ENCODE data around the gene IL1F10.
A peak's percentile ranks its signal among the peaks of the same experiment; 100 is the strongest.
"Not testable (repeated sequence)": the region's sequence is repeated elsewhere in the genome, so short reads cannot be mapped to it uniquely, and the experiment has no call there.

The IL1F10 gene

GRCh38 chr2:113081488-113082210 is 13.9 kb downstream of the IL1F10 start:
- no peak for DNase-seq

- no peak for DNase-seq
Measured at GRCh38 chr2:113083296-113083695, 15.5 kb downstream of the IL1F10 start.

GRCh38 chr2:113084249-113085000 is 16.7 kb downstream of the IL1F10 start:
- DNase-seq, result peak; percentile 26

- DNase-seq, result no peak
Measured at GRCh38 chr2:113085542-113085941, 17.8 kb downstream of the IL1F10 start.

- DNase-seq, result no peak
Measured at GRCh38 chr2:113088213-113088992, 20.6 kb downstream of the IL1F10 start.

GRCh38 chr2:113089916-113090315 is 22.1 kb downstream of the IL1F10 start:
- DNase-seq, result no peak

GRCh38 chr2:113091231-113091896 is 23.6 kb downstream of the IL1F10 start:
- DNase-seq, result no peak

- DNase-seq, result no peak
Measured at GRCh38 chr2:113092864-113093612, 25.3 kb downstream of the IL1F10 start.

GRCh38 chr2:113093613-113093977 is 25.8 kb downstream of the IL1F10 start:
- DNase-seq, result no peak

- DNase-seq, result not testable (repeated sequence)
Measured at GRCh38 chr2:113096306-113096705, 28.5 kb downstream of the IL1F10 start.

- not testable (repeated sequence) for DNase-seq
Measured at GRCh38 chr2:113096842-113097618, 29.3 kb downstream of the IL1F10 start.

- DNase-seq, result peak; percentile 28
Measured at GRCh38 chr2:113098041-113098440, 30.3 kb downstream of the IL1F10 start.

- DNase-seq, result no peak
Measured at GRCh38 chr2:113098532-113098931, 30.8 kb downstream of the IL1F10 start.

GRCh38 chr2:113102133-113102532 is 34.4 kb downstream of the IL1F10 start:
- DNase-seq, result no peak

- DNase-seq, result no peak
Measured at GRCh38 chr2:113103277-113103676, 35.5 kb downstream of the IL1F10 start.

GRCh38 chr2:113104054-113104611 is 36.4 kb downstream of the IL1F10 start:
- no peak for DNase-seq

- DNase-seq, result no peak
Measured at GRCh38 chr2:113105047-113105785, 37.4 kb downstream of the IL1F10 start.

GRCh38 chr2:113111121-113111520 is 43.4 kb downstream of the IL1F10 start:
- DNase-seq, result no peak

- no peak for DNase-seq
Measured at GRCh38 chr2:113111823-113112287, 44.1 kb downstream of the IL1F10 start.

- no peak for DNase-seq
Measured at GRCh38 chr2:113112441-113112840, 44.7 kb downstream of the IL1F10 start.
